ENCODE data around the gene NEK6.

GRCh38 chr9:124306098-124306735, 48.5 kb downstream of the NEK6 start:
- TF ChIP-seq POLR2A (IDR thresholded peaks at IDR 0.05): no peak
- TF ChIP-seq CTCF (IDR thresholded peaks at IDR 0.05): no peak

Measured in body of pancreas (tissue), 4 donors.